CD4-positive, alpha-beta T cell treated with Interleukin-17A for 1 hour (primary cell): ENCODE measurements around the gene HTR1B.

ENCODE experiments used
- DNase-seq: peaks from one replicate; pipeline ENCODE4 v3.0.0-alpha.2; 2020

HTR1B gene

GRCh38 chr6:77463308-77463860 is at the start of gene HTR1B:
TSS of gene HTR1B (minus strand) at chr6:77463491. CDS start at chr6:77463403, 88 bp downstream.
- DNase-seq = no peak

- no peak for DNase-seq
Observed at GRCh38 chr6:77512554-77512953, 49.3 kb upstream of the HTR1B start.

- DNase-seq = no peak
Observed at GRCh38 chr6:77511860-77512259, 48.6 kb upstream of the HTR1B start.

GRCh38 chr6:77502981-77503380 is 39.7 kb upstream of the HTR1B start:
- DNase-seq = no peak

GRCh38 chr6:77492530-77492929 is 29.2 kb upstream of the HTR1B start:
- DNase-seq = no peak

- DNase-seq = no peak
Observed at GRCh38 chr6:77487808-77488425, 24.6 kb upstream of the HTR1B start.

GRCh38 chr6:77482981-77483380 is 19.7 kb upstream of the HTR1B start:
- no peak for DNase-seq

GRCh38 chr6:77474973-77475372 is 11.7 kb upstream of the HTR1B start:
- DNase-seq = no peak

GRCh38 chr6:77474286-77474956 is 11.1 kb upstream of the HTR1B start:
- DNase-seq = no peak

- no peak for DNase-seq
Observed at GRCh38 chr6:77470983-77471382, 7.7 kb upstream of the HTR1B start.

GRCh38 chr6:77468939-77469338 is 5.6 kb upstream of the HTR1B start:
- no peak for DNase-seq

GRCh38 chr6:77466451-77467437 is 3.5 kb upstream of the HTR1B start:
- peak; percentile 19 for DNase-seq

- peak; percentile 23 for DNase-seq
Observed at GRCh38 chr6:77466055-77466450, 2.8 kb upstream of the HTR1B start.

GRCh38 chr6:77464495-77464867 is 1.2 kb upstream of the HTR1B start:
- no peak for DNase-seq

GRCh38 chr6:77463861-77464494 is 687 bp upstream of the HTR1B start:
- DNase-seq = no peak

GRCh38 chr6:77462359-77463307 is 658 bp downstream of the HTR1B start:
- DNase-seq = no peak

GRCh38 chr6:77461796-77462195 is 1.5 kb downstream of the HTR1B start:
- DNase-seq = no peak

GRCh38 chr6:77458421-77458820 is 4.9 kb downstream of the HTR1B start:
- DNase-seq = no peak

- peak; percentile 20 for DNase-seq
Observed at GRCh38 chr6:77457720-77458349, 5.5 kb downstream of the HTR1B start.

GRCh38 chr6:77456531-77457248 is 6.6 kb downstream of the HTR1B start:
- DNase-seq = no peak
